Lower leg skin (tissue), 3 donors: ENCODE results near the gene SPOCK1.

ENCODE experiments used
- POLR2A ChIP-seq, 2 donors: fragments of 450-650 bp; IDR thresholded peaks; one replicate each; pipeline ENCODE4 v1.6.1; 2016 to 2017; ENCODE audit warnings: antibody characterized with exemption in 2 of 2, mild to moderate bottlenecking in 1 of 2, moderate library complexity in 1 of 2
- TF ChIP-seq, protein P1 (sequence below), 3 donors: fragments of 450-650 bp; IDR thresholded peaks; one replicate each; pipeline ENCODE4 v1.5.1; 2016; ENCODE audit warnings: antibody characterized with exemption in 3 of 3, mild to moderate bottlenecking in 3 of 3, moderate library complexity in 2 of 3

GRCh38 chr5:137071931-137072330 lies 427.2 kb downstream of the SPOCK1 start:
- TF ChIP-seq, protein P1, sequence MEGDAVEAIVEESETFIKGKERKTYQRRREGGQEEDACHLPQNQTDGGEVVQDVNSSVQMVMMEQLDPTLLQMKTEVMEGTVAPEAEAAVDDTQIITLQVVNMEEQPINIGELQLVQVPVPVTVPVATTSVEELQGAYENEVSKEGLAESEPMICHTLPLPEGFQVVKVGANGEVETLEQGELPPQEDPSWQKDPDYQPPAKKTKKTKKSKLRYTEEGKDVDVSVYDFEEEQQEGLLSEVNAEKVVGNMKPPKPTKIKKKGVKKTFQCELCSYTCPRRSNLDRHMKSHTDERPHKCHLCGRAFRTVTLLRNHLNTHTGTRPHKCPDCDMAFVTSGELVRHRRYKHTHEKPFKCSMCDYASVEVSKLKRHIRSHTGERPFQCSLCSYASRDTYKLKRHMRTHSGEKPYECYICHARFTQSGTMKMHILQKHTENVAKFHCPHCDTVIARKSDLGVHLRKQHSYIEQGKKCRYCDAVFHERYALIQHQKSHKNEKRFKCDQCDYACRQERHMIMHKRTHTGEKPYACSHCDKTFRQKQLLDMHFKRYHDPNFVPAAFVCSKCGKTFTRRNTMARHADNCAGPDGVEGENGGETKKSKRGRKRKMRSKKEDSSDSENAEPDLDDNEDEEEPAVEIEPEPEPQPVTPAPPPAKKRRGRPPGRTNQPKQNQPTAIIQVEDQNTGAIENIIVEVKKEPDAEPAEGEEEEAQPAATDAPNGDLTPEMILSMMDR (IDR thresholded peaks at IDR 0.05): no peak
- TF ChIP-seq POLR2A (IDR thresholded peaks at IDR 0.05): no peak
